OCI-LY7 (cell line): Measurements from ENCODE around the gene PSMA4.

Experiments
- CTCF ChIP-seq: fragments of 200-600 bp; sonication (generic); conservative IDR thresholded peaks from 2 replicates; pipeline ENCODE4 v1.5.1; 2014; ENCODE audit warnings: mild to moderate bottlenecking, antibody characterized with exemption, low read length, moderate library complexity, mixed read lengths
- EZH2phosphoT487 ChIP-seq: fragments of 200-600 bp; sonication (generic); IDR thresholded peaks from 2 replicates; pipeline ENCODE4 v1.6.1; 2018; ENCODE audit warnings: low read depth, borderline replicate concordance, mild to moderate bottlenecking, mixed run types, antibody characterized with exemption, low read length, moderate library complexity, mixed read lengths

GRCh38 chr15:78502641-78503040 lies 37.6 kb upstream of the PSMA4 start:
- TF ChIP-seq CTCF (no peak), EZH2phosphoT487 (no peak)
